Panc1 (cell line): ENCODE data around the gene GALNT13.

ENCODE experiments used
- POLR2AphosphoS5 ChIP-seq: IDR thresholded peaks from 2 replicates; pipeline ENCODE4 v1.6.1; 2012; ENCODE audit warnings: mild to moderate bottlenecking, low read depth, low read length, moderate library complexity
- TF ChIP-seq, protein P1 (sequence below): fragments of 450-650 bp; IDR thresholded peaks from 2 replicates; pipeline ENCODE4 v1.5.1; 2017; ENCODE audit warnings: mild to moderate bottlenecking

DNA sequence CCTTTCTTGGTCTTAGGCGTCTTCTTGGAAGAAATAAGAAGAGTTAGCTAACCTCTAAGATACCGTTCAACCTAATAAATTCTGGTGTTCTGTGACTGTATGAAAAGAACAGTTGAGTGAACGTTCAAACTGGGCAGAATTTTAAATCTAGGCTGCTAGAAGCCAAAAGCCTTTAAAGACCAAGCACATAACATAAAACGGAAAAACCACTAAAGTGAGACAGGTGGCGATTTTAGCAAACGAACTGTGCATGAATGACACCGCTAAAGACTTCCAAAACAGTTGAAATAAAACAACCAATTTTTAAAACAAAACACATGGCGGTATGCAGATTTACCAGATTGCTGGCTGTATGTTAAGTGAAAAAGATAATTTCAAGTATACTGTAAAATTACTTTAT lies 73.1 kb downstream of the GALNT13 start:
- TF ChIP-seq, protein P1, sequence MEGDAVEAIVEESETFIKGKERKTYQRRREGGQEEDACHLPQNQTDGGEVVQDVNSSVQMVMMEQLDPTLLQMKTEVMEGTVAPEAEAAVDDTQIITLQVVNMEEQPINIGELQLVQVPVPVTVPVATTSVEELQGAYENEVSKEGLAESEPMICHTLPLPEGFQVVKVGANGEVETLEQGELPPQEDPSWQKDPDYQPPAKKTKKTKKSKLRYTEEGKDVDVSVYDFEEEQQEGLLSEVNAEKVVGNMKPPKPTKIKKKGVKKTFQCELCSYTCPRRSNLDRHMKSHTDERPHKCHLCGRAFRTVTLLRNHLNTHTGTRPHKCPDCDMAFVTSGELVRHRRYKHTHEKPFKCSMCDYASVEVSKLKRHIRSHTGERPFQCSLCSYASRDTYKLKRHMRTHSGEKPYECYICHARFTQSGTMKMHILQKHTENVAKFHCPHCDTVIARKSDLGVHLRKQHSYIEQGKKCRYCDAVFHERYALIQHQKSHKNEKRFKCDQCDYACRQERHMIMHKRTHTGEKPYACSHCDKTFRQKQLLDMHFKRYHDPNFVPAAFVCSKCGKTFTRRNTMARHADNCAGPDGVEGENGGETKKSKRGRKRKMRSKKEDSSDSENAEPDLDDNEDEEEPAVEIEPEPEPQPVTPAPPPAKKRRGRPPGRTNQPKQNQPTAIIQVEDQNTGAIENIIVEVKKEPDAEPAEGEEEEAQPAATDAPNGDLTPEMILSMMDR = no peak
- TF ChIP-seq POLR2AphosphoS5 = no peak
